Hematopoietic multipotent progenitor cell treated with erythropoietin and hydrocortisone succinate and interleukin-3 and kit ligand, for 17 days (in vitro differentiated cells): ENCODE data around the gene CDH8.

ENCODE experiments used
- DNase-seq: peaks from one replicate; pipeline ENCODE4 v3.0.0-alpha.2; 2015; ENCODE audit warnings: low spot score

Gene CDH8

DNA sequence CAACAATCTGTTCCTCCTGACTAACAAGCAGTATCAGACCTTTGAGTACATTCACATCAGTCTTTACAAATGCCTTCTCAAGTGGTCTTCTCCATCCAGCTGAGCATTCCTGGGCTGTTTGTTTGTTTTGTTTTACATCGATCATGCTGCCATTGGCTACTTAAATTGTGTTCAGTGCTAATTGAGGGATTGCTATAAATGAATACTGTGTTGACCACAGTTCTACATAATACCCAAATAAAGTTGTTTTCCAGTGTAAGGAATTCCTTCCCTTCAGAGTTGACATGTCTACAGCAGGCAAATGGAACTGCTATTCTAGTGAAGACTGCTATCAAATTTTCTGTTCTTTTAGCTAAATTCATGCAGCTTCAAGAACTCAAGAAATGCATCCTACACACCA lies 3.2 kb downstream of the CDH8 start:
- DNase-seq: no peak

DNA sequence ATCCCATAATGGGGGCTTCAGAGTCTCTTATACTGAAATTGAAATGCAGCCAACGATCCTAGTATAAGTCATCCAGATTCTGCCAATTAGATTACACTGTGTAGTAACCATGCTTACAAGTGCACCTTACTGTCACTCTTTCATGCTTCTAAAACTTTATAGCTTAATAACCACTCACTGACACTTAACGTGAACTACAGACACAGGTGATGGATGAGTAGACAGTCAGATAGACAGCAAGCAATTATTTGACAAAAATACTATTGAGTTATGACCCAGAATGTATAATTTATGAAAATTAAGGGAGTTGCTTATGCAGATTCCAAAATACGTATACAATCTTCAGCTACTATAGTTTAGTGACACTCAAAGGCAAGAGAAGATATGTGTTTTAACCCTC lies 6.3 kb downstream of the CDH8 start:
- DNase-seq: no peak

DNA sequence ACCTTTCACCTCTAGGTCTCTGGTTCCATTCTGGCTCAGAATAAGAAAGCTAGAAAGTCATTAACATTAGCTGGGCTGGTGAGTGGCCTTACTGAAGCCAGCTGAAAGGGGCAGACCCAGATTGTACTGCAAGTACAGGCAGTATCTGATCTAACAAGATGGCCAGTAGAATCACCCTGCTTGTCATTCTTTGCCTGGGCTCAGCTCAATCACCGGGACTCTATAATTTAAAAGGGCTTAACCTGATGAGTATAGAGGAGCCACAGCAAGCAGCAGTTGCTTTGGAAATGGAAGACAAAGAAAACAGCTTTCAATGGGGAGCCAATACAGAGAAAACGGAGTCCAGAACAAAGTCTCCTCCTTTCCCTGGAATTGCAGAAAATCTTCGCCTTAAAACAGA lies 13.6 kb downstream of the CDH8 start:
- no peak for DNase-seq

DNA sequence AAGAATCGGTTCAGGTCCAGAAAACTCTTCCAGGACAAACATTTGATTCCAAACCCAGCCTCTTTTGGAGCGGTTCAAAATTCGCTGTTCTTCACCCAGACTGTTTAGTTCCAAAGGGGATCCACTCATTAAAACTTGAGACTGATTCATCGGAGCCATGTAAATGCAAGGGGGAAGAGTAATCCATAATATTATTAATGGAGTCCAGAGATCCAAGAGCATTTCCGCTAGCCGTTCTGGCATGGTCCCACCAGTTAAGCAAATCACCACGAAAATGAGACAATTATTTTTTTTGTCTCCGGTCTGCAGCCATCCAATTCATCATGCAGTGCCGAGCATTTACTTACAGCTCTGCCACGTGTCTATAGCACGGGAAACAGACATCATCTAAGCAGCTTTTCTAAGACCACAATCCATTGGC lies 15.1 kb downstream of the CDH8 start:
- DNase-seq: no peak

DNA sequence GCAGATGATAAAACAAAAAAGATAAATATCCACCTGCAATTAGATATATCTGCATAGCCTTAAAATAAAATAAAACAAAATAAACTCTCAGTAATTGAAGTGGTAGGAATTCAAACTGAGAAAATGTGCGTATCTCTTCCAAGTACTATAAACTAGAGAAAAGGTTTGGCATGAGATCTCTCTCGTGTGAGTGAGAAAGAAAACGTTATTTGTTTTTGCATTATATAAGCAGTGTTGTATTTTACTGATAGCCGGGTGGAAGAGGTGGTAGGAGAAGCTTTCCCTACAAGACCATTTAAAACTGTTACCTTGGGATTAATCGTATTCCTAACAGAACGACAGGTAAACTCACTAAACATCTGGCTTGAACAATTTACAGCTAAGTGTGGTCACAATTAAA lies 15.6 kb downstream of the CDH8 start:
- DNase-seq: no peak

DNA sequence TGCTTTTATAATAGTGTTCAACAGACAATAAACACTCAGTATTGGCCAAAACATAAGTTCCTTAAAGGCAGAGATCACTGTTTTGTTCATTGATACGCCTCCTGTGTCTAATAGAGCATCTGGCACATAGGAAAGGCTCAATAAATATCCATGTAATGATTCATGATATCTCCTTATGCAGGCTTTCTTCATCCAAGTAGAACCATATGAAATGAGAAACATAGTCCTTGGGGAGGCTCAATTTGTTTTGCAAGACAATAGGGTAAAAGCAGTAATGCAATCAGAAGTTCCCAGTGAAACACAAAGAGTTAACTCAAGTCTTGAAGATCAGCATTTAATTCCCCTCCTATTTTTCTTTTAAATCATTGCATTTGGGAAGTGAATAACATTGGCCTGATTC lies 16.4 kb downstream of the CDH8 start:
- no peak for DNase-seq

DNA sequence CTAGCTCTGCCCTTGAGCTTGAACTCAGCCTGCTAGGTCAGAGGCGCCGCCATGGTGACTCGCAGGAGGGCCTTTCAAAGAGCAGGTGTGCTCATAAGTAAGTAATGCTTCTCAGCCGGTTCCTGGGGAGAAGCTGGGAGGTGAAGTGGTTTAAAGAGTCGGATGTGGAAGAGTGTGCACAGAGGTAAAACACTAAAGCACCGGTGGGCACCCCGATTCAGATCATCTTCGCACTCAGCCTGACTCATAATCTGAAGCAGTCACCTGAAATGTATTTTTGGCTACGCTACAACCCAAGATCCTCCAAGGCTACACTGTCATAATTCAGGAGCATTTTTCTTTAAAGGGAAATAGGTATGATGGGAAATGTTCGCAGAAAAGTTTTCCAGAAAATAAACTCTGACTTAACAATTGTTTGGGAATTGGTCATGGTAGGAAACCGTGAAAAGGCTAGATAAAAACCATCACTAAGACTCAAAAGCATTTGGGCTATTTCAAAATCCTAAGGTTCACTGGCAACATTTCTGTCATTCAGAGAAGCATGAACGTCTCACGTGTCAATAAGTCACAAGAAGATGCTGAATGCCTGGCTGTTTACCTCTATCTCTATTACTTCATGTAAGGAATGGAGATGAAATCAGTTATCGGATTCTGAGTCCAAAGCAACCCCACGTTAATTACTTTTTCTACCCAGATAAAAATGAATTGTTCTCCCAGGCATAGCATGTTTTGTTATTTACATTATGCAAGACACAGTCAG lies 17.8 kb downstream of the CDH8 start:
- DNase-seq: no peak

DNA sequence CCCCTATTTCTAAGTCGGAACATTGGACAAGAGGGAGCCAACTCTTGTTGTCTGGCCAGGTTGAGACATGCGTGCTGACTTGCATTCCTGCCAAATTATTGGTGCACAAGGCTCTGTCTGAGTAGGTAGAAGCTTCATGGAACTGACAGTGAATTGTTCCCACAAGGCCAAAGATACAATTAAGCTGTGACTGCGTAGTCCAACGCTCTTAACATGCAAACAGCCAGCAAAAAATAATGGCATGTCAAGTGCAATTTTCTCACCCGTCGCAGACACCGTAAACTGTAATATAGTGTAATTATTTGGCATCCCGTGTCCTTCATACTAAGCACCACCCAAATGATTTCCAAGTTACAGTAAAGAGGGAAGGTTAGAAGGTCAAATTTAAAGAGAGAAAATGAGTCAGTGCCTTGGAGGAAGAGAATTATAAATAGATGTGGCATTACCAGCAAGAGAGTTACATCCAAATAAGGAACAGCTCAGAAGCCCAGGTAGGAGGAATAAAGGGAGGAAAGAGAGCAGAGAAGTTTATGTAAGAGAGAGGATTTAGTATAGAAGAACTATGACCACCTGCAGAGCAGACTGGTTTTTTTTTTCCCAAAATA lies 21.8 kb downstream of the CDH8 start:
- no peak for DNase-seq

DNA sequence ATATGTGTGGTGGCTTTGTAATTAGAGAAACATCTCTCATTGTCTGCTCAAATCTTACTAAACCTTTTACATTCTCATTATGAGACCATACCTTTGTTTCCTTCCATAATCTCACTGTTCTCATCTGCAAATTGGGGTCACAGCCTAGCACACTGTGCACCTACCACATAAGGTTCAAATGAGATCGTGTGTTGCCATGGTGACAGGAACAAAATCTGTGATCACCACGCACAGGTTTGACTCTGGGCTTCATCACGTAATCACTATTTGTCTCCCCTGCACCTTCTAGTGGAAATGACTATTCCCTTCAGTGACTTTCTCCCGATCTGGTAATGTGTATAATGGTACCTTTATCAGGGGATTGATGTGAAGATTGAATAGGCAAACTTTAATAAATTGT lies 26.1 kb downstream of the CDH8 start:
- no peak for DNase-seq

DNA sequence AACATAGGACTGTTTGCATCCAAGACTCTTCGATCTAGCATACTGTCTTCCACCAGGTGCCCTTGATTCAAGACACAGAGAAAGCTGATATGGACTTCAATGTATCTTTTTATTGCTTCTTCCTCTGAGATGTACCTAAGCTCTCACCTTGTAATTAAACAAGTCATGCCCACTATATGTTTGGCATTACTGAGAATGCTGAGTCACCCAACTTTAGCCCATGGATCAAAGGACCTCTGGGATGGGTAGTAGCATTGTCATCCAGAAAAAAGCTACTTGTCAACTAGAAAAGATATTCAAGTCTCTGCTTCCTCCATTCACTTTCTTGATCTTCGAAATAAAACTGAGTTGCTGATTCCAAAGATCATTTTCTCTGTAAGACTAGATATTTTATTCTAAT lies 37.8 kb downstream of the CDH8 start:
- DNase-seq: no peak

DNA sequence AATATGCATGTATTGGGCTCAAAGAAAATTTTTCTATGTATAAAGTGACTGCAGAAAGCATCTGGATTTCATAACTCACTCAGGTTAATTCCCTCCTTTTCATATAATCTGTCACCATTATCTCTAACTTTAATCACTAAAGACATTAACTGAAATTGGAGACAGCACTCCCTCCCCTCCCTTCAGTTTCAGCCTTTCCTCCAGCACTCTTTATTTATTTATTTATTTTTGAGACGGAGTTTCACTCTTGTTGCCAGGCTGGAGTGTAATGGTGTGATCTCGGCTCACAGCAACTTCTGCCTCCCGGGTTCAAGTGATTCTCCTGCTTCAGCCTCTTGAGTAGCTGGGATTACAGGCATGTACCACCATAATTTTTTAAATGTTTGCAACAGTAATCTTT lies 43.1 kb downstream of the CDH8 start:
- no peak for DNase-seq

DNA sequence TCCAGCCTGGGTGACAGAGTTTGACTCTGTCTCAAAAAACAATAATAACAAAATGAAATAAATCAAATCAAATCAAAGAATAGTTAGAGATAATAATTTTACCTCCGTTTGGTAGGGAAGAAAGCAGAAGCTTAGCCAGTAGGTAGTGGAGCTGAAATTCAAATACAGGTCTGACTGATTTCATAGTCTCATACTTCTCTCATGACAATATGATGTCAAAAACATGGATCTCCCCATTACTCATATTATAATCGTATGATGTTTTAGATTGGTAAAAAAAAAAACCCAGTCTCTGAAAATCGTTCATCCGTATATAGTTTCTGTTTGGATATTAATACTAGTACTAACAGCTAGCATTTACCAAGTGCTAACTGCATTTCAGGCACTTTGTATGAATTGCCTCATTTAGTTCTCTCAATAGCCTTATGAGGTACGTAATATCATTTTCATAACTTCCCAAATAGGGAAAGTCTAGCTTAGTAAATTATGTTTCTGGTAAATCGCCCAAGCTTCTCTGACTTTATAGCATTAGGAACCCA lies 48.7 kb downstream of the CDH8 start:
- no peak for DNase-seq

DNA sequence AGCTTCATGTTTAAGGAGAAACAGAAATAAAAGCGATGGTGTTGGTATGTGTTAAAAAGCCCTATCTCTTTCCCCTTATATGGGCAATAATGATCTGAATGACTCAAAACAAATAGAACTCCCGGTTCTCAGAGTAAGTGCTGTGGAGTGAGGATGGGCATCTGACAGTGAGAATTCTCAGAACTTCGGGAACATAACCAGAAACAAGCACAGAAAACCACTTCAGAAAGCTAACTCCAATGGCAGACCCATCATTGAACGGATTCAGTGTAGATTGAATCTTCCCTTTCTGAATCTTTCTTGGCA lies 67.2 kb downstream of the CDH8 start:
- DNase-seq: no peak

DNA sequence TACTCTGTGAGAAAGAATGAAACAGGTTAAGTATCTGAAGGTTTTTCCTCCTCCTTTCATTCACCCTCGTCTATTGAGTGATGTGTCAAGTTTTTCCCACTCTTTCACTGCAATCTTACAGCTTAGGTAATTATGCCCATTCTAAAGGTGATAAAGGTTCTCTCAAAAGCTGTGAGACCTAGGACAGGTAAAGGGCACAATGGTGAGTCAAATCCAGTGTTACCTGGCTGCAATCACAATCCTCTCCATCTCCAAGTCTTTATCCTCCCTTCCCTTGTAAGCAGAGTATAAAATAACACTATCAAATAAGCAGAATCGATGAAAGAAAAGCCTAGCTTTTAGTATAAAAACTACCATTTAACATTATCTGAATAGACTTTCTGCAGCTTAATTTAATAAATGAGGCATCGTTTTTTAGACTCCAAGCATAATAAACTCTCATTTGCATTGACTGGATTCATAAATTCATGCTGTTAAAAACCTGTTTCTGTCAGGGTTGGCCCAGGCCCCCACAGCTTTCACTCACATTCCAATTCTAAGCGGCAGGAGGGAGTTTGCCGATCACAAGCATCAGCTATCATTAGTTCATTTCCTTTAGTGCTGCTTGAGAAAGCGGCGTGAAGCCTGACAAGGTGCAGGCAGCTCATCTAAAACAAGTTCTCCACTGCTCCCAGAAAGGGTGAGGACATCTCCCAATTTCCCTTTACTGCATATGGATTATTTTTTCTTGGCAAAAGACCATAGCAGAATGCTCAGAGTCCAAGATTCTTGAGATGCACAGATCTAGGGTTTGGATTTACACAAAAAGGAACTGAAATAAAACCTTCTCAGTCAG lies 67.8 kb downstream of the CDH8 start:
- no peak for DNase-seq

DNA sequence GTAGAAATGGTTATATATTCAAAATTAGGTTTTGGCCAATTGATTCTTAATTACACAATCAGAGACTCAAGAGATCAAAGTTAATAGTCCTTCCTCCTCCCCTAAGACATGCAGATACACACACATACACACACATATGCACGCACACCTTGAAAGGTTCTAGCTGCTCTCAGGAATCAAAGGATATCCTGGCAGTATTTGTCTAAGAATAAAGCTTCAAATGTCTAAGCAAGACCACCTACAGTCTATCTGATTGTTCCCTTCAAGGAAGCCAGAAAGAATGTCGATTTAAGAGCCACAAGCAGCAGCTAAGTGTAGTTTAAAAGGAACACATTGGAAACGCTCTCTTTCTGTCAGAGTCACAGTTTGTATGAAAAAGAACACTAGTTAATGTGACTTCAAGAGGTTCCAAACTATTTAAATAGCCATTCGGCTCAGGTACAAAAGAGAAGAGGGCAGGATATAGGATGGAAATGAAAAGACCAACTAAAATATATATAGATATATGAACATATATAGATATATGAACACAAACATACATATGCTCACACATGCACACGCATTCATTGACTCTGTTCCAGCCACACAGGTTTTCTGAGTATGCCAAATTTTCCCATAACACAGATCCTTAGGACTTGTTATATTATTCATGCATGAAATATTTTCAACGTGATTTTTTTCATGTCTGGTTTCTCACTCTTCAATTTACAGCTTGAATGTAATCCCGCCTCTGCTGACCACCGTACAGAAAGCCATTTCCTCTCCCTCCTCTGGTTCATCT lies 79.0 kb downstream of the CDH8 start:
- DNase-seq: no peak

DNA sequence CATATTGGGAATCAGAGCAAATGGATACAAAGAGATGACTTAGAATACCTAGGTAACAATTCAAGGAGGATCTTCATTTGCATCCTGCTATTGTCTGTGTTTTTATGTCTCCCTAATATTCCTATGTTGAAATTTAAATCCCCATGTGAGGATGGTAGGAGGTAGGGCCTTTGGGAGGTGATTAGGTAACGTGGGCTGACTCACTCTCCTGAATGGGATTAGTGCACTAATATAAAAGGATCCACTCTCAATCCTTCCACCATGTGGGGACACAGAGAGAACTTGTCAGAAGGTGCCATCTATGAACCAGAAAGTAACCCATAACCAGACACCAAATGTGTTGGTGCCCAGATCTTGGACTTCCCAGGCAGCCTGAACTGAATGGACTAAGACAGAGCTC lies 83.4 kb downstream of the CDH8 start:
- no peak for DNase-seq

DNA sequence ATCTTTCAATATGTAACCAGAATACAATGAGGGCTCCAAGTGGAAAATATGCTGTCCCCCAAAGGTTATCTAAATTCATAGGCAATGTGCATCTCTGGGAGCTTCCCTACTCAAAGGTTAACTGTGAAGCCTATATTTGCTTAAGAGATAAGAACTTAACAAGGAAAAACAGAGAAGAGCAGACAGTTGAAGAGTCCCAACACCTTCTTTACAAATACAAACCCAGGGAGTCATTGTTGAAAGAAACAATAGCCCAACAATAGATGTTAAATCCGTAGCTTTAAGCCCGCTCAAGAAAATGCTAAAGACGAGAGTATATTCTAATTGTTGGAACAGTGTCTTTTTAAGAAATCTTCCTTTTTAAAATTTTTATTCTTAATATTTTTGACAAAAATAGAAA lies 87.8 kb downstream of the CDH8 start:
- DNase-seq: no peak

DNA sequence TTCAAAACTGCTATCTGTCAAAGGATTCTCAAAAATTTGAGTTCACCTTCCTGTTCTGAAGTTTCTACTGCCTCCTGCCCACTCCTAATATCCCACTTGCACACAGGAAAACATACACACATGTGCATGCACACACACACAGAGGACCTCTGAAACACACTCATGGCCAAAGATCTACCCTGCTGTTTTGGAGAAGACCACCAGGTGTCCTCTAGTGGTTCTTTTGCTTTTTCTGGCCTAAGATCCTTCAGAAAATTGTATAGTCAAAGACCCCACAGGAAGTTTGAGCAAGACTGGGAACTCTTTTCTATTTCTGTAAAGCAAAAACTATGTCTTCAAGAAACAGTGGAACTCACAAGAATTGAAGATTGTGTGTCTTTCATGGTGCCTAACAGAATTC lies 90.2 kb downstream of the CDH8 start:
- no peak for DNase-seq

DNA sequence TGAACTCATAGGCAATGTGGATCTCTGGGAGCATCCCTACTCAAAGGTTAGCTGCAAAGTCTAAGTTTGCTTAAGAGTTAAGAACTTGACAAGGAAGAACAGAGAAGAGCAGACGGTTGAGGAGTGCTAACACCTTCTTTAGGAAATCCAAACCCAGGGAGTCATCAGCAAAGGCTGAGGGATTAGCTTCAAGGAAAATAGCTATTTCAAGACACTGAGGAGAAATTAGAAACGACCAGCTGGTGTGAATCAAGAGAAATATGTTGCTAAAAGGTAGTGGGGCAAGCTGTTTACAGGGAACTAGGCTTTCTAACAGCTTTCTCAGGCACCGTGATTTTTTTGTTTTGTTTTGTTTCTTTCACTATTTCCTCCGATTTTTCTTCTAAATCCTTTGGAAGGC lies 90.7 kb downstream of the CDH8 start:
- no peak for DNase-seq

DNA sequence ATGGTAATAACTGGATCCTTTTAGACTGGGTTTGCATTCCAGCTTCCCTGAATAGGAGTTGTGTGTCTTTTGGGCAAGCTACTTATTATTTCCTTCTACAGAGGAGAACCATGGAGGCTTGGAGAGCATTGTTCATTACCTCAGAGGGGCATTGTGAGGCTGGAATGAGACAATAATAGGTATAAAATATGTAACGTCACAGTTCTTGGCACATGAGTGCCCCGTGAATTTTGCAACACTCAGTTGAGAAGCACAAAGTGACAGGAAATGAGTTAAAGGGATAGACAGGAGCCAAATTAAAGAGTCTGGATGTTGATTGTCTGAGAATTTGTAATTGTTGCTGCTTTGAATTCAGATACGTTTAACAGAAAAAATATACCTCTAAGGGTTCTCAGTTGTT lies 92.2 kb downstream of the CDH8 start:
- no peak for DNase-seq

DNA sequence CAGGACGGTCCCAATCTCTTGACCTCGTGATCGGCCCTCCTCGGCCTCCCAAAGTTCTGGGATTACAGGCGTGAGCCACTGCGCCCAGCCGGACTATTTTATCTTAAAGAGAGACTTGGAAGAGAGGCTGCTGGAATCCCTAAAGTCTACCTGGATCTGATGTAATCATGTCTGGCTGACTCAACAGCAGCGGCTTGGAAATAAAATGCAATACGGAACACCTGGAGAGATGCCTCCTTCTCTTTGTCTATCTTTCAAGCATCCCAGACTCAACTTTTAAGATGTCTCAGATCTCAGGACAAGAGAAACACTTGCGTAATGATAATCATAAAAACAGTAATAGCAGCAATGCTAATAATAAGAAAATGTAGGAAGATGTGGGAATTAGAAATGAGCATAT lies 95.6 kb downstream of the CDH8 start:
- DNase-seq: no peak

DNA sequence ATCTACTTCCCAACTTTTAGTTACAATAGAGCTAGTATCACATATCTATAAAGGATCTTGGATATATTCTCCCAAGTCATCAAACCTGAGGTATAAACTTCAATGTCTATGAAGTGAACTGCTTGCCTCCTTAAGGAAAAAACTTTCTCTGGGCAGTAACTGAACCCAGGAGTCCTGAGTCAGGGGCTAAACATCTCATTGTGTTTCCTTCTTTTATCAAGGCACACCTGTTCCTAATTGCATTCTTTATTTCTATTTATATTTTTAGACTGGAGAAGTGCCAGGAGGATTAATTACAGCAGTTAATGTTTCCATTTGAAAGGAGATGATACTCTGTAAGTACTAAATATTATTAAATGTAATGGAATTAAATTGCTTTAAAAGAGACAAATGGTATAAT lies 98.6 kb downstream of the CDH8 start:
- DNase-seq: no peak
